Keratinocyte (primary cell): Measurements from ENCODE around the gene KRT79. TPM values are rescaled to one million over a fixed set of nuclear protein-coding genes. Genes with fewer than 3 reads are reported as not detected.

Source experiments
- DNase-seq: peaks from one replicate; pipeline ENCODE4 v3.0.0-alpha.2; 2011; ENCODE audit warnings: low read depth, missing footprints, low spot score
- FAIRE-seq: peaks from 2 replicates; lab custom pipeline; 2011; peaks lifted over from hg19 to GRCh38; lab: Jason Lieb, UNC
- H2AFZ ChIP-seq: 2 replicates; pipeline ENCODE4 v1.6.0; 2012; ENCODE audit warnings: low read length, control low read depth, inconsistent platforms; ENCODE audit not compliant: control insufficient read depth
- H3K27ac ChIP-seq: 2 replicates; pipeline ENCODE4 v1.5.1; 2011; ENCODE audit warnings: low read length; ENCODE audit not compliant: control insufficient read depth, insufficient read depth
- H3K27me3 ChIP-seq: 3 replicates; pipeline ENCODE4 v1.6.0; 2011; ENCODE audit warnings: low read length; ENCODE audit not compliant: control insufficient read depth, insufficient read depth; ENCODE audit errors: extremely low read depth
- H3K36me3 ChIP-seq, 2 experiments: 2 replicates in 1 of 2; 3 replicates in 1 of 2; pipeline ENCODE4 v1.5.1; 2011; ENCODE audit warnings: low read length in 2 of 2, mild to moderate bottlenecking in 1 of 2; ENCODE audit not compliant: control insufficient read depth in 2 of 2, insufficient read depth in 2 of 2; ENCODE audit errors: extremely low read depth in 1 of 2
- H3K4me1 ChIP-seq: 3 replicates; pipeline ENCODE4 v1.5.1; 2011; ENCODE audit warnings: low read length; ENCODE audit not compliant: control insufficient read depth, insufficient read depth; ENCODE audit errors: extremely low read depth
- H3K4me2 ChIP-seq: 3 replicates; pipeline ENCODE4 v1.6.0; 2011; ENCODE audit warnings: low read depth, low read length; ENCODE audit not compliant: control insufficient read depth, insufficient read depth; ENCODE audit errors: extremely low read depth
- H3K4me3 ChIP-seq, 3 experiments: fragments of 200-600 bp in 1 of 3; sonication (generic) in 1 of 3; 2 replicates in 2 of 3; 3 replicates in 1 of 3; pipeline ENCODE4 v1.5.1; 2011 to 2016; ENCODE audit warnings: low read length in 3 of 3, mild to moderate bottlenecking in 3 of 3, control low read depth in 2 of 3, inconsistent platforms in 1 of 3, low read depth in 1 of 3, mixed read lengths in 1 of 3, mixed run types in 1 of 3, moderate library complexity in 1 of 3; ENCODE audit not compliant: control insufficient read depth in 2 of 3, insufficient read depth in 2 of 3; ENCODE audit errors: extremely low read depth in 1 of 3
- H3K79me2 ChIP-seq: 2 replicates; pipeline ENCODE4 v1.6.0; 2012; ENCODE audit warnings: low read length; ENCODE audit not compliant: control insufficient read depth, insufficient read depth
- H3K9ac ChIP-seq: 3 replicates; pipeline ENCODE4 v1.6.0; 2011; ENCODE audit warnings: low read length; ENCODE audit not compliant: control insufficient read depth, insufficient read depth; ENCODE audit errors: extremely low read depth
- H3K9me1 ChIP-seq: 3 replicates; pipeline ENCODE4 v1.6.0; 2011; ENCODE audit warnings: low read length; ENCODE audit not compliant: control insufficient read depth, insufficient read depth; ENCODE audit errors: extremely low read depth
- H3K9me3 ChIP-seq: 2 replicates; pipeline ENCODE4 v1.5.1; 2012; ENCODE audit warnings: low read depth, low read length; ENCODE audit not compliant: control insufficient read depth
- H4K20me1 ChIP-seq: 3 replicates; pipeline ENCODE4 v1.6.0; 2011; ENCODE audit warnings: low read length; ENCODE audit not compliant: control insufficient read depth, insufficient read depth; ENCODE audit errors: extremely low read depth
- CTCF ChIP-seq, 3 experiments: IDR thresholded peaks in 1 of 3; conservative IDR thresholded peaks in 1 of 3; optimal IDR thresholded peaks in 1 of 3; 2 replicates in 2 of 3; 3 replicates in 1 of 3; pipeline versions ENCODE3 to v1.5.1; 2011; ENCODE audit warnings: low read length in 3 of 3, mild to moderate bottlenecking in 3 of 3, moderate library complexity in 2 of 3, control low read depth in 1 of 3, inconsistent platforms in 1 of 3; ENCODE audit not compliant: insufficient read depth in 2 of 3; ENCODE audit errors: extremely low read depth in 1 of 3
- EZH2 ChIP-seq: IDR thresholded peaks from one replicate; pipeline ENCODE4 v1.6.1; 2012; ENCODE audit warnings: inconsistent platforms, mild to moderate bottlenecking, low read length, moderate library complexity
- dilution Hi-C: fragments of 300-500 bp; cut with MboI; formaldehyde crosslinking; loops from one replicate; pipeline ENCODE4 v1.7.0; 2020; ENCODE audit warnings: low sequenced_read_pairs; ENCODE audit not compliant: extremely low pct_ligation_motif_present
- polyA plus RNA-seq, 5 experiments: library from polyadenylated mRNA; depleted of rRNA in 3 of 5; stranded (reverse) in 3 of 5; stranded (forward) in 1 of 5; unstranded in 1 of 5; fragments of >200 nt; gene quantifications; 1 replicate in 1 of 5; 2 replicates in 3 of 5; 3 replicates in 1 of 5; pipeline versions ENCODE4 v1.2.1 to v1.2.3, GENCODE V29; 2011 to 2012; ENCODE audit warnings: missing spikeins in 2 of 5, low read depth in 1 of 5, low replicate concordance in 1 of 5

Gene KRT79
- polyA plus RNA-seq, 1 donor (not counting 4 experiments of a cell fraction or from before 2014, with no cell fraction given): 0.09 TPM

GRCh38 chr12:52831251-52831650 is 2.9 kb downstream of the KRT79 start:
- H3K9ac ChIP-seq: no peak overlapping the region
- no peak overlapping the region for H3K27ac ChIP-seq
- no peak overlapping the region for H2AFZ ChIP-seq
- peaks cover 2% of the 10 kb centered on the region for H3K4me1 ChIP-seq
- no peak overlapping the region for H3K4me3 ChIP-seq
- TF ChIP-seq CTCF (optimal IDR thresholded peaks at IDR 0.05 in 1 of 3, IDR thresholded peaks at IDR 0.05 in 1 of 3, conservative IDR thresholded peaks at IDR 0.05 in 1 of 3; ENCODE audit: extremely low read depth in 1 of 3, insufficient read depth in 2 of 3, low read length in 3 of 3) (no peak), EZH2 (no peak)
- H3K9me3 ChIP-seq: no peaks in the 10 kb centered on the region
- H3K9me1 ChIP-seq: no peaks in the 10 kb centered on the region
- no peaks in the 10 kb centered on the region for H3K36me3 ChIP-seq
- H3K27me3 ChIP-seq: no peaks in the 10 kb centered on the region
- no peaks in the 10 kb centered on the region for H4K20me1 ChIP-seq
- H3K4me2 ChIP-seq: no peak overlapping the region
- no peaks in the 10 kb centered on the region for H3K79me2 ChIP-seq
- dilution Hi-C loops: no loop called here
- DNase-seq: no peak
- no peak for FAIRE-seq

GRCh38 chr12:52829986-52830770 is 3.9 kb downstream of the KRT79 start:
- FAIRE-seq (no peak), DNase-seq (no peak)
- dilution Hi-C loops: no loop called here

More at GRCh38 chr12:52829986-52830770, 3.9 kb downstream of the KRT79 start:
- no peak overlapping the region for H3K4me2 ChIP-seq
- H4K20me1 ChIP-seq: no peaks in the 10 kb centered on the region
- no peak overlapping the region for H3K9ac ChIP-seq
- H3K9me1 ChIP-seq: no peaks in the 10 kb centered on the region
- no peaks in the 10 kb centered on the region for H3K36me3 ChIP-seq
- no peaks in the 10 kb centered on the region for H3K79me2 ChIP-seq
- no peak overlapping the region for H3K27ac ChIP-seq
- no peaks in the 10 kb centered on the region for H3K27me3 ChIP-seq
- H3K4me1 ChIP-seq: no peaks in the 10 kb centered on the region
- no peaks in the 10 kb centered on the region for H3K9me3 ChIP-seq
- no peak for TF ChIP-seq CTCF (optimal IDR thresholded peaks at IDR 0.05 in 1 of 3, IDR thresholded peaks at IDR 0.05 in 1 of 3, conservative IDR thresholded peaks at IDR 0.05 in 1 of 3; ENCODE audit: extremely low read depth in 1 of 3, insufficient read depth in 2 of 3, low read length in 3 of 3)
- no peak for TF ChIP-seq EZH2
- H2AFZ ChIP-seq: no peak overlapping the region
- no peak overlapping the region for H3K4me3 ChIP-seq
